HG02623 (cell line): ENCODE measurements around the gene NFX1.
"Not testable (repeated sequence)": the region's sequence is repeated elsewhere in the genome, so short reads cannot be mapped to it uniquely, and the experiment has no call there.

Source experiments
- ATAC-seq: cut with Tn5 transposase; IDR thresholded peaks from one replicate; pipeline ENCODE4 v1.9.1; 2021; ENCODE audit warnings: moderate library complexity; ENCODE audit not compliant: unreplicated experiment

Gene NFX1

DNA sequence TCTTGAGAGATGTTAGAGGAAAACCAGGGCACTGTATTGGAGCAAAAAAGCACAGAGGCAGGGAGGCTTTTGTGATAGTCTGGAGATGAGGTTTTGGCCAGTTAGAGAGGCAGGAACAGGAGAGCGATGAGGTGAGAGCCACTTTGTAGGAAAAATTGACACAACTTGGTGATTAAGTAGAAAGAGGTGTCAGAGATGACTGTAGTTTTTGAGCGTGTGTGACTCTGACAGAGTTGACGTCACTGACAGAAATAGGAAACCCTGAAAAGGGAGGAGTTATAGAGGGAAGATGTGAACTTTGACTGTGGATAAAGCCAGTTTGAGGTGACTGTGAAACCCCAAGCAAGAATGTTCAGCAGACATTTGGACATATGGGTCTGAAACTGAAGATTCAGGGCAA lies 15.7 kb downstream of the NFX1 start:
- ATAC-seq = no peak

DNA sequence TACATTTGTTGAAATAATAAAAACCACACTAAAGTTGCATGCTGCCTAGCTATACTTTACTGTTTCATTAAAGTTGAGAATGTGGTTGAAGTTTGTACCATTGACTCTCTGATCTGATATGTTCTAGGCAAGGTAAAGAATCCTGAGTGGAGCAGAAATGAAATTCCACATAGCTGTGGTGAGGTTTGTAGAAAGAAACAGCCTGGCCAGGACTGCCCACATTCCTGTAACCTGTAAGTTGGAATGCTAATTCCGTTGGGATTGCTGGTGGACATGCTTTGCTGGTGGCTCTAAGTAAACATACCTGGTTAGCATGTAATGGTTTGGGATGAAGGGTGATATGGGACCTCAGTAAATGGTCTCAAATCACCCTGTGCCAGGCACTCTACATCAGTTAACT lies 16.8 kb downstream of the NFX1 start:
- ATAC-seq = no peak

DNA sequence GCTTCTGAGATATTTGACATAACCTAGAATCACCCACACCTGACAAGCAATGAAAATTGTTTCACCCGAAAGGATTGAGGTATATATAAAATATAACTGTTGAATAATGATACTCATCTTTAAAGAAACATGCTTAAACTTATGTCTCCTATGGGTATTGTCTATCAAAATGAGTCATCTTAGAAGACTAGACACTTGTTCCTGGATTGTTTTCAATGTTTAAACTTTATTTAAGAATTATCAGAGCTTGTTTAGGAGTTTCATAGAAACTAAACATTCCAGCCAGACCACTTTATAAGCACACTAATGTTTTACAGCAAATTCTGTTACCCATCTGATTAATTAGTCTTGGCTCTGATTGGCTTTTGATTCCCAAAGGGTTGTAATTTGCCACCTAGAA lies 19.6 kb downstream of the NFX1 start:
- no peak for ATAC-seq

DNA sequence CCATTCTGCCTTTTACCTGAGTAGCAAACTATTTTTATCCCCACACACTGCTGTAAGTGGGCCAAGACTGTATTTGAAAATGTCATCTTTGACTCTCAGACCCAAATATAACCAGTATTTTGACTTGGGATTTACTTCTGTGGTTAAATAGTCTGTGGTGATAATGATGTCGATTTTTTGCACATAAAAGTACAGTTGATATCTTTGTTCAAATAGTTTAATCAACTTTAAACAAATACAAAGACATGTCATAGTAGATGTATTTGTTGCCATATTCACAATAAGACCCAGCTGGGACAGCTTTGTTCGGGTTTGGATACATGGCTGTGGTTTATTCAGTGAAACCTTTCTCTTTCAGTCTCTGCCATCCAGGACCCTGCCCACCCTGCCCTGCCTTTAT lies 20.4 kb downstream of the NFX1 start:
- ATAC-seq = no peak

DNA sequence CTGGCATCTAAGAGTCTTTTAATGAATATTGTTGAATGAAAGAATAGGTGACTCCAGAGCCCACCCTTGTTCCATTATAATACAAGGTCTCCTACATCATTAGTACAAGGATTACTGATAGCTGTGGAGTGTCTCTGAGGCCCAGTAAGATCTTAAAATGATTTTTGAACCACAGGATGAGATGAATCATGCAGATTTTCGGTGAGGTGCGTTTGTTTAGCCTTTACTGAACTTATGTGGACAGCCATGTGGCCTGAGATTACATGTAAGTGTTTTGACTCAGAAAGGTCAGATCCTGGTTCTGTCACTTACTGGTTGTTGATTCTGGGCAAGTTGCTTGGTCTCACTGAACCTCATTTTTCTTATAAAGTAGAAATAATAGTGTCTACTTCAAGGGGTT lies 21.6 kb downstream of the NFX1 start:
- no peak for ATAC-seq

DNA sequence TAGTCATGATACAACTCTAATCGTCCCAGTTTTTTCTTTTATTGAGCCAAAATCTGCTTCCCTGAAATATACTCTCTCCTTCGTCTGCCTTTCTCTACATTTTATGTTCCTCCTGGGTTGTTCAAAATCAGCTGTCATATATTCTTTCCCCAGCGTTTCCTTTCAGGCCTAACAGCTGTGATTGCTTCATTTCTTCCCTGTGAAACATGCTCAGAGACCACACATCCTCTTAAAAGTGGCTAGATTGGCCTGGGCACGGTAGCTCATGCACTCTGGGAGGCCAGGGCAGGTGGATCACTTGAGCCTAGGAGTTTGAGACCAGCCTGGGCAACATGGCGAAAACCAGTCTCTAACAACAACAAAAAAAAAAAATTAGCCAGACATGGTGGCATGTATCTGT lies 25.1 kb downstream of the NFX1 start:
- ATAC-seq = no peak

DNA sequence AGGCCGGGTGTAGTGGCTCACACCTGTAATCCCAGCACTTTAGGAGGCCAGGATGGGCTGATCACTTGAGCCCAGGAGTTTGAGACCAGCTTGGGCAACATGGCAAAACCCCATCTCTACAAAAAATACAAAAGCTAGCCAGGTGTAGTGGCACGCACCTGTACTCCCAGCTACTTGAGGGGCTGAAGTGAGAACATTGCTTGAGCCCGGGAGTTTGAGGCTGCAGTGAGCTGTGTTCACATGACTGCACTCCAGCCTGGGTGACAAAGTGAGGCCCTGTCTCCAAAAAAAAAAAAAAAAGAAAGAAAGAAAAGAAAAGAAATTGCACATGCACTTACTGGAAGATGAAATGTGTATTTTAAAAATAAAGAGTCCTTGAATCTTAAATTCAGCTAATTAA lies 26.8 kb downstream of the NFX1 start:
- ATAC-seq = not testable (repeated sequence)

DNA sequence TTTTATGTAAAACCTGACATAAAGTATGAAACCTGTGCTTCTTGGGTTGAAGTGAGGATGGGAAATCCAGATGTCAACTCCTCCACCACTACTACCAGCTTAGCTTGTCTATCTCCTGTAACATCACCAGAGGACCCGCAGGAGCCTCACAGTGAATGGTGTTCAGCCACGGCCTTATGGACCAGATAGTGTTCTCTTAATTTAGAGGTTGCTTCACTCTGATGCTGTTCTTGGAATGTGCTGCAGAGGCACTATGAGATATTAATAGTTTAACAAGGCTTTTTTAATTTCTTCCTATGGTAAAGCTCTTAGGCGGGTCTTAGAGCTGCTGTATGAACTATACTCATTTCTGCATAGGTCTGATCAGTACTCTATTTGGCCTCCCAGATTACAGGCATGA lies 27.9 kb downstream of the NFX1 start:
- no peak for ATAC-seq

DNA sequence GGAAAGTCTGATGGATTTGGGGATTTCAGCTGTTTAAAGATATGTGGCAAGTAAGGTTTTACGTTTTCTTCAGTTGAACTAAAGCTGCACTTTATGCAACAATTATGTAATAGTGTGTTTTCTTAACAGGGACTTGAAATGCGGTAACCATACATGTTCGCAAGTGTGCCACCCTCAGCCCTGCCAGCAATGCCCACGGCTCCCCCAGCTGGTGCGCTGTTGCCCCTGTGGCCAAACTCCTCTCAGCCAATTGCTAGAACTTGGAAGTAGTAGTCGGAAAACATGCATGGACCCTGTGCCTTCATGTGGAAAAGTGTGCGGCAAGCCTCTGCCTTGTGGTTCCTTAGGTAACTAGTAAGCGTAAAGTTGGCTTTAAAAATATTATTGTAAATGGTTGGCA lies 28.5 kb downstream of the NFX1 start:
- ATAC-seq = no peak

DNA sequence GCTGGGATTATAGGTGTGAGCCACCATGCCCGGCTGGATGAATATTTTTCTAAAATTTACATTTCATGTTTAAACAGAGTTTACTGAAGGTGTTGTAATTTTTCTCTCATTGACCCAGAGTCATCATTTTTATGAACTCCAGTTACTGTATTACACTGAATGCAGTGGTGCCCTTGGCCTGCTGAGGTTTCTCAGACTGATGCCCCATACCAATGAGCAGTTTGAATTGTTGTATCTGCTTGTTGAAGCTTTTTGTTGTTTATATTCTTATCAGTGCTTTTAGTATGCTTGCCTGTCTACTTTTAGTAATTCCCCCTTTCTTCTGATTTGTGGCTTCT lies 29.9 kb downstream of the NFX1 start:
- no peak for ATAC-seq

DNA sequence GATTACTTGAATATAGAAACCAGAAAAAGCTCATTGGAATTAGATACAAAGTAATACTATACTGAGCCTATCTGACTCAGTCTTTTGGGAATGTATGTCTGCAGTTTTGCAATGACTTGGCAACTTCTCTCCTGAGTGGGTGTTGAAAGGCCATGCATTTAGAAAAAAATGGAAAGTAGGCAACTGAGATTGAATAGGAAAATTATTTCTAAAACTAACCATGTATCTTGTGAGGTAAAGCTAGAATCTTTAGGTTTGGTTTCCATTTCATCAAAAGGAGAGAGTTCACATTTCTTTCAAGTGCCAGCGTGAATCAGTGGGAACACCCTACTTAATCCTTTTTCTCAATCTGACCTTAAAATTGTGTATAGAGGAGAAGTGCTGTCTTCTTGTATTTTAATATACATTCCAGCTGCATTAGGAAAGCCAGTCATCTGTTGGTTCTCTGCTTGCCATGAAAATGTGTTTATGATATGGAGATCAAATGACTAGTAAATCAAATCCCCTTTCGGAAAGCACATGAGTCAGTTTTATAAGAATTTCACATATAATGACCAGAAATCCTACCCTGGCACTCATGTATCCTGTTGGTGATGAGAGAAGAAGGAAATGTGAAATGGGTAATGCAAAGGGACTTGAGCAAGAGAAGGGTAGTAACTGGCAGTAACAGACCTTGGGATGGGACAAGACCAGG lies 30.4 kb downstream of the NFX1 start:
- no peak for ATAC-seq

DNA sequence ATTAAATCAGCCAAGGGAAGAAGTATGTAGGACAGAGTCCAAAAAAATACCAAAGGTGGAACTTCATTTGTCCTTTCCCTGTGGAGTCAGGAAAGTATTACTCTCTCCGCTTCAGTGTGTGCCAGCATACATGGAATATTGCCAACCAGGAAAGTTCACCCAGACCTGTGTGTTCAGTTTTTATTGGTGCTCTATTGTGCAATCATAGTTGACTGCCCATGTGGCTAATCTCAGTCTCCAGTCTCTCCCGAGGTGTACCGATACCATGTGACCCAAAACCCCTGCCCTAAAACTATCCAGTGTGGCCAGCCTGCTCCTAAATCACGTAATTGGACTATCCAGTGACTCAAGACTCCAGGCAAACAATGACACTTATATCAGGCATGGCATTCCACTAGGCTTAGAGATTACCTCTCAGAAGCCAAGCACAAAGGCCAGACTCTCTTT lies 38.8 kb downstream of the NFX1 start:
- ATAC-seq = no peak

DNA sequence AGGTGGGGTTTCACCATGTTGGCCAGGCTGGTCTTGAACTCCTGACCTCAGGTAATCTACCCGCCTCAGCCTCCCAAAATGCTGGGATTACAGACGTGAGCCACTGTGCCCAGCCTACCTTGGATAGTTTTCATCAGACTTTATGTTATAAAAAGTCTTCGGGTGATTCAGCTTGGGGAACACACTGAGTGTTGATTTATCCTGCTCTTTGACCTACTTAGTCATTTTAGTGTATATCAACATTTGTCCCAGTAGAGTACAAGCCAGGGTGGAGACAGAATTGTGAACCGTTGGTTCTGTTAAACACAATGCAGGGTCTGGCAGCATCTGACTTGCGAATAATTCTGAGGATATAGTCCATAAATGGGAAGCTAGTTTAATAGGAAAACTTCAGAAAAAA lies 39.7 kb downstream of the NFX1 start:
- no peak for ATAC-seq

DNA sequence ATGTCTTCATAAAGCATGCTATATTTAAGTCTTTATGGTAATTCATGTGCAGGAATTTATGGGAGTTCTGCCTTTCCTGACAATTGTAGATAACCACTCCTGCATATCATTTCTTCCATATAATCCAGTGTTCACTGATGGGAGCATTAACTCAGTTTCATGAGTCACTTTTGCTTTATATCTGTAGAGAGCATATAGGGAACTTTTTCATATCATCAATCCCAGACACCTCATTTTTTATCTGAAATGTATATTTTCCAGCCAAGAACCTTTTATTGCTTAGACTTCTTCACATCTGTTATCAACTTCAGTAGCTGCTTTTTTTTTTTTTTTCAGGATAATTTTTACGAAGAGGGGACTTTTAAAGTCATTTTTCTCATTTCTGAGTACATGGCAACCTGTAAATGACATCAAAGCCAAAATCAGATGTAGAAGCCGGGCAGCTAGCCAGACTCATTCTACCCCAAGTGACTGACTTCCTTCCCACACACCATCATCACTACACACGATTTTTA lies 41.1 kb downstream of the NFX1 start:
- ATAC-seq = no peak

DNA sequence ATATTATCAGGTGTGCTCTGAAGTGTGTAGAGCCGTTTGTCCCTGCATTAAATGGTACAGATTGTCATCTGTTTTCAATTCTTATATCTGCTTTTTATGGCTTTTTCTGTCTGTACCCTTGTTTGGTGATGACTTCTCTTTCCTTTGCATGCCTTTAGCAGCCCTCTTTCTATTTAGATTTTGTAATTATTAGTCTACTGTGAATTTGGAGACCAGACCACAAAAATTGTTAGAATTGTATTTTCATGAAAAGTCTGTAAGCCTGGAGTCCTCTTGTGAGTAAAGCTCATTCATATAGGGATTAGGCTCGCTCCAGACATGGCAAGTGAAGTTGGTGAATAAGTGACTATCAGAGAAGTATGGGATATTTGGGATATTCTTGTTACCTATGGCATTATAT lies 41.7 kb downstream of the NFX1 start:
- ATAC-seq = no peak

DNA sequence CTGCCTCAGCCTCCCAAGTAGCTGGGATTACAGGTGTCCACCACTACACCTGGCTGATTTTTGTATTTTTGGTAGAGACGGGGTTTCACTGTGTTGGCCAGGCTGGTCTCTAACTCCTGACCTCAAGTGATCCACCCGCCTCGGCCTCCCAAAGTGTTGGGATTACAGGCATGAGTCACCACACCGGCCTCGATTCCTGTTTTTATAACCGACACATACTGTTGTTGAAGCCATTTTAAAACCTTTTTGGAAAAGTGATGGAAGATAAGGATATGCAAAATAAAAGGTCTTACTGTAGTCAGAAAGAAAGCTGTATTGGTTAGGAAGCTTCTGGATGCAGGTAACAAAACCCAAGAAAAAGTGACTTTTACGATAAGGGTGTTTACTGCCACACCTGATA lies 42.6 kb downstream of the NFX1 start:
- not testable (repeated sequence) for ATAC-seq

DNA sequence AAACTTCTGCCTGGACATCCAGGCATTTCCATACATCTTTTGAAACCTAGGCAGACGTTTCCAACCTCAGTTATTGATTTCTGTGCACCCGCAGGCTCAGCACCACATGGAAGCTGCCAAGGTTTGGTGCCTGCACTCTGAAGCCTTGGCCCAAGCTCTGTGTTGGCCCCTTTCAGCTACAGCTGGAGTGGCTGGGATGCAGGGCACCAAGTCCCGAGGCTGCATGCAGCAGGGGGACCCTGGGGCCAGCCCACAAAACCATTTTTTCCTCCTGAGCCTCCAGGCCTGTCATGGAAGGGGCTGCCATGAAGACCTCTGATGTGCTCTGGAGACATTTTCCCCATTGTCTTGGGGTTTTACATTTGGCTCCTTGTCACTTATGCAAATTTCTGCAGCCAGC lies 49.9 kb downstream of the NFX1 start:
- ATAC-seq = no peak

DNA sequence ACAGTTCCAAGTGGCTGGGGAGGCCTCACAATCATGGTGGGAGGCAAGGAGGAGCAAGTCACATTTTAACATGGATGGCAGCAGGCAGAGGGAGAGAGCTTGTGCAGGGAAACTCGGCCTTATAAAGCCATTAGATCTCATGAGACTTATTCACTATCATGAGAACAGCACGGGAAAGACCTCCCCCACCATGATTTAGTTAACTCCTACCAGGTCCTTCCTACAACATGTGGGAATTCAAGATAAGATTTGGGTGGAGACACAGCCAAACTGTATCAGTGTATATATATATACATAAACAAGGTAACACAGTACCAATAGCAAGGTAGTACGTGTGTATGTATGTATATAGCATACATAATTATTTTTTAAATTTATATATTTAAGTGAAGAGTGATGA lies 50.9 kb downstream of the NFX1 start:
- ATAC-seq = no peak

DNA sequence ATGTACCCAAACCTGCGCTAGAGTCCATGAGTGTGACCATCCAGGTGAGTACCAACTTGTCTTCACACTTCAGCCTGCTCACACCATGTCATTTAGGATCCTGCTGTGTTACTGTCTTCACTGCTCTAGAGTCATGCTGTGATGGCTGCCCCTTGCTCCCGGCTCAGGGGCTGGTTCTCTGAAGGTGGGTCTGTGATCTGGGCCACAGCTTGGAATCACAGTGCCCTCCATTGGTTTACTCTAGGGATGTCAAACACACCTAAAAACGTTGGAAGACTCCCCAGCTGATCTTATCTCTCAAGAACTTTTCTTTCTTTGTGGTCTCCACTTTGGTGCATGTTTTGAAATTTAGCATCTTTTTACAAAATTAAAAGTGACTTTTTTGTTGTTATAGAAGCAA lies 53.8 kb downstream of the NFX1 start:
- ATAC-seq = no peak

DNA sequence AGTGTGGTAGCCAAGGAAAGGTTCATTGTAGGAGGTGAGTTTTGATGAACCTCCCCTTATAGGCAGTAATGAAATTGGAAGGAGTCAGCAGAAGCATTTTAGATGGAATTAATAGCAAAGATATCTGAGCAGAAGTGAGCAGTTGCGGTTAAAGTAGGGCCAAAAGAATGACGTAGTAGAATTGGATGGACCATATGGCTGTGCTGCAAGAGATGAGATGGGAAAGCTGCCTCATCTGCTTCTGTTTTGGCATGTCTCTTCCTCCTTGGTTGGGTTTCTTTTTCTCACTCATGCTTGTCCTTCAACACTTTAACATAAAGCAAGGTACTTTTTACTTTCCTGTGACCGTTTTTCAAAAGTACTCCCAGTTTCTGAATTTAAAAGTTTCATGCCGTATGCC lies 56.2 kb downstream of the NFX1 start:
- no peak for ATAC-seq

DNA sequence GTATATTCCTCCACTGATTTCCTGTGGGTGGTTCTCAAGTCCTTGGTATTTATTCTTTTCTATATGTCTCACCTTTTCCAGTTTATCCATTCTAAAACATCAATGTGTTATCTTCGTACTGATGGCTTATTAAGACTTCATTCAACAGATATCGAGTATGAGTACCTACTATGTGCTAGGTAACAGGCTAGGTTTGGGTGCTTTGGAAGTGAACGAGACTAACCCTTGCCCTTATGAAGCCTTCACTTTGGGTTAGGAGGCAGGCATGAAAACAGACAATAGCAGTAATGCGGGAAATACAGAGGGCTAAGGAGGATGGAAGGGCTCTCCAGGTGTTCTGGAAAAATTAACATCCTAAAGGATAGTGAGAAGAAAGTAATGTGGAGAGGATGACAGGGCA lies 58.7 kb downstream of the NFX1 start:
- no peak for ATAC-seq

DNA sequence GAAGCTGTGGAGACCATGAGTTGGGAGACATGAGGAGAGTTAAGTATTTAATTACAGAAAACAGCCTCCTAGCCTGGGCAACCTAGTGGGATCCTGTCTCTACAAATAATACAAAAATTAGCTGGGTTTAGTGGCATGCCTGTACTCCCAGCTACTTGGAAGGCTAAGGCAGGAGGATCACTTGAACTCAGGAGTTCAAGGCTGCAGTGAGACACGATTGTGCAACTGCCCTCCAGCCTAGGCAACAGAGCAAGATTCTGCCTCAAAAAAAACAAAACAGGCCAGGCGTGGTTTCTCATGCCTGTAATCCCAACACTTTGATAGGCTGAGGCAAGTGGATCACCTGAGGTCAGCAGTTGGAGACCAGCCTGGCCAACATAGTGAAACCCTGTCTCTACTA lies 59.4 kb downstream of the NFX1 start:
- ATAC-seq = no peak

DNA sequence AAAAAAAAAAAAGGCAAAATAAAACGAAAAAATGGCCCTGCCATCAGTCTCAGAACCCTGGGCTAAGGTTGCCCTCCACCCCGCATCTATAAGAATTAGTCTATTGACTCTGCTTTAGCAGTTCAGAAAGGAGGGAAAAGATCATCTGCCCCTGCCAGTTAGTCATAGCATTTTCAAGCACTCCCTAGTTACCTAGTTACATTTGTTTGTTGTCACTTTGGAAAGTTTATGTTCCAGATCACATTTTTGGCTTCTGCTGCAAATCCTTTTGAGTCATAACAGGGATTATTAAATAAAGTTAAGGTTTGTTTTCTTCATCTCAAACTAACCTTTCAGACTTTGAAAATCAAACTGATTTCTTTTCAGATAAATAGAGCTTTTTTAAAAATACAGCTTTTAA lies 60.0 kb downstream of the NFX1 start:
- ATAC-seq = no peak
